K562 (cell line): ENCODE data around the gene CNTN5. TPM values are rescaled to one million over a fixed set of nuclear protein-coding genes. Genes with fewer than 3 reads are reported as not detected.

Experiments used
- ATAC-seq: fragments of 200-7000 bp; cut with Tn5 transposase; 3 replicates; pipeline ENCODE4 v1.9.1; 2020; ENCODE audit warnings: moderate library complexity
- BruUV-seq: library from RNA; stranded (reverse); fragments of 400-500 nt; replicated peaks from 2 replicates; lab custom pipeline; 2021; lab: Mats Ljungman, UMichigan
- CTCF ChIA-PET: fragments of 300-600 bp; formaldehyde crosslinking; extraction: SDS; loops from one replicate; lab custom pipeline; 2021; ENCODE audit warnings: low intra/inter-chr PET ratio; lab: Yijun Ruan, JAX
- POLR2A ChIA-PET: fragments of 300-600, 350-650 bp; sonication (Branson Sonifier 250); formaldehyde crosslinking; extraction: SDS; loops from one replicate; lab custom pipeline; 2021; ENCODE audit warnings: antibody characterized with exemption, inconsistent platforms; lab: Yijun Ruan, JAX
- DNase-seq, 4 experiments: peaks; one replicate each; pipeline versions ENCODE4 v3.0.0 to v3.0.0-alpha.2; 2011 to 2018; ENCODE audit warnings: low spot score in 3 of 4, mixed read lengths in 3 of 4; ENCODE audit errors: extremely low read depth in 1 of 4
- FAIRE-seq: peaks from 2 replicates; lab custom pipeline; 2011; peaks lifted over from hg19 to GRCh38; lab: Jason Lieb, UNC
- H2AFZ ChIP-seq: 2 replicates; pipeline ENCODE4 v1.6.0; 2011; ENCODE audit warnings: low read depth, low read length, control low read depth, inconsistent platforms
- H3K27ac ChIP-seq: fragments of 200-600 bp; 3 replicates; pipeline ENCODE4 v1.8.0; 2011; ENCODE audit warnings: low read depth, mild to moderate bottlenecking, control low read depth, inconsistent platforms, low read length, moderate library complexity, mixed read lengths; ENCODE audit errors: extremely low read depth
- H3K27me3 ChIP-seq, 2 experiments: fragments of 300-600 bp in 1 of 2; 2 replicates in 1 of 2; 3 replicates in 1 of 2; pipeline versions ENCODE4 v1.6.0 to v1.8.0; 2011; ENCODE audit warnings: inconsistent platforms in 2 of 2, low read length in 2 of 2, mild to moderate bottlenecking in 1 of 2, mixed read lengths in 1 of 2, moderate library complexity in 1 of 2; ENCODE audit not compliant: control insufficient read depth in 2 of 2, insufficient read depth in 2 of 2
- H3K36me3 ChIP-seq: fragments of 300-600 bp; 3 replicates; pipeline ENCODE4 v1.8.0; 2011; ENCODE audit warnings: mild to moderate bottlenecking, low read length, inconsistent platforms; ENCODE audit not compliant: control insufficient read depth, insufficient read depth
- H3K4me1 ChIP-seq, 2 experiments: fragments of 200-600 bp in 1 of 2; replicated peaks in 1 of 2; 2 replicates in 1 of 2; 3 replicates in 1 of 2; pipeline versions ENCODE4 v1.5.1 to v1.8.0; 2011; ENCODE audit warnings: inconsistent platforms in 2 of 2, low read length in 2 of 2, mild to moderate bottlenecking in 1 of 2, mixed read lengths in 1 of 2, moderate library complexity in 1 of 2; ENCODE audit not compliant: control insufficient read depth in 2 of 2, insufficient read depth in 2 of 2
- H3K4me2 ChIP-seq: 2 replicates; pipeline ENCODE4 v1.6.1; 2011; ENCODE audit warnings: low read length, control low read depth, inconsistent platforms, mixed read lengths; ENCODE audit not compliant: insufficient read depth
- H3K4me3 ChIP-seq: fragments of 200-600 bp; sonication (generic), shearing (Covaris generic); 2 replicates; pipeline ENCODE4 v1.5.1; 2016; ENCODE audit warnings: control low read depth, inconsistent platforms
- H3K79me2 ChIP-seq: fragments of 200-600 bp; 3 replicates; pipeline ENCODE4 v1.8.0; 2011; ENCODE audit warnings: low read length, inconsistent platforms; ENCODE audit not compliant: control insufficient read depth, insufficient read depth
- H3K9ac ChIP-seq, 2 experiments: 2 replicates each; pipeline versions ENCODE4 v1.6.0 to v1.6.1; 2011; ENCODE audit warnings: low read depth in 2 of 2, low read length in 2 of 2, control low read depth in 1 of 2, inconsistent platforms in 1 of 2, mild to moderate bottlenecking in 1 of 2, mixed read lengths in 1 of 2; ENCODE audit not compliant: insufficient read depth in 1 of 2
- H3K9me1 ChIP-seq: one replicate; pipeline ENCODE4 v1.6.0; 2011; ENCODE audit warnings: inconsistent platforms, mild to moderate bottlenecking, low read length, moderate library complexity; ENCODE audit not compliant: control insufficient read depth, insufficient read depth
- H3K9me3 ChIP-seq: replicated peaks from 2 replicates; pipeline ENCODE4 v1.5.1; 2011; ENCODE audit warnings: low read depth, low read length, inconsistent platforms; ENCODE audit not compliant: control insufficient read depth, insufficient read depth
- H4K20me1 ChIP-seq: replicated peaks from 2 replicates; pipeline ENCODE4 v1.6.1; 2011; ENCODE audit warnings: low read length, inconsistent platforms, mixed read lengths; ENCODE audit not compliant: control insufficient read depth, insufficient read depth
- BRD4 ChIP-seq: fragments of 200-600 bp; sonication (generic); IDR thresholded peaks from 2 replicates; pipeline ENCODE4 v1.6.1; 2017; ENCODE audit warnings: inconsistent platforms
- CXXC5 ChIP-seq: fragments of 250-450 bp; sonication (Bioruptor Pico); IDR thresholded peaks from 2 replicates; pipeline ENCODE4 v1.8.0; 2022; ENCODE audit warnings: inconsistent platforms, mild to moderate bottlenecking, moderate library complexity
- PML ChIP-seq: IDR thresholded peaks from 2 replicates; pipeline ENCODE4 v1.6.1; 2012; ENCODE audit warnings: low read length, inconsistent platforms
- SMAD4 ChIP-seq: fragments of 250-450 bp; sonication (Bioruptor Pico); conservative IDR thresholded peaks from 2 replicates; pipeline ENCODE4 v1.8.0; 2021; ENCODE audit warnings: inconsistent platforms, mild to moderate bottlenecking, moderate library complexity
- ZBTB26 ChIP-seq: fragments of 450-650 bp; formaldehyde crosslinking; IDR thresholded peaks from 2 replicates; pipeline ENCODE4 v1.4.0; 2022; ENCODE audit warnings: missing genetic modification characterization
- ZNF212 ChIP-seq: fragments of 450-650 bp; formaldehyde crosslinking; IDR thresholded peaks from 2 replicates; pipeline ENCODE4 v1.4.0; 2020; ENCODE audit warnings: mild to moderate bottlenecking
- ZNF23 ChIP-seq: fragments of 250-450 bp; sonication (Bioruptor Pico); IDR thresholded peaks from 2 replicates; pipeline ENCODE4 v1.4.0; 2020; ENCODE audit warnings: mild to moderate bottlenecking
- WGBS: fragments of 100-300 bp; shearing (Covaris generic); methylation state at CpG from one replicate; pipeline ENCODE4 v1.1.6; 2016; ENCODE audit warnings: low coverage, mixed read lengths; ENCODE audit not compliant: insufficient coverage; ENCODE audit errors: missing lambda C conversion rate; 5-methylcytosine and 5-hydroxymethylcytosine counted together
- in situ Hi-C: fragments of 300-500 bp; cut with MboI; formaldehyde crosslinking; loops from 4 replicates; pipeline ENCODE4 v1.15.0; 2018; ENCODE audit warnings: inconsistent platforms, mixed read lengths
- intact Hi-C: fragments of 100-400 bp; cut with micrococcal nuclease; formaldehyde crosslinking; loops from 2 replicates; pipeline ENCODE4 v1.14.2; 2022
- polyA plus RNA-seq, 8 experiments: library from polyadenylated mRNA; depleted of rRNA in 4 of 8; stranded (reverse) in 5 of 8; unstranded in 3 of 8; fragments of >200 nt; fragmentation: Nextera tagmentation in 2 of 8; fragmentation: Illumina TruSeq in 1 of 8; extraction: Ambion mirVana in 2 of 8; extraction: Trizol in 1 of 8; gene quantifications; 2 replicates each; pipeline versions ENCODE4 v1.2.1 to v1.2.3, GENCODE V29; 2011 to 2014; ENCODE audit warnings: inconsistent platforms in 1 of 8, missing spikeins in 1 of 8
- total RNA-seq, 7 experiments: library from RNA; depleted of rRNA in 6 of 7; stranded (reverse); fragments of >200 nt in 6 of 7; fragmentation: Illumina TruSeq in 2 of 7; extraction: Trizol in 2 of 7; gene quantifications; 2 replicates each; pipeline versions ENCODE4 v1.2.1 to v1.2.3, GENCODE V29; 2011 to 2021; ENCODE audit warnings: low replicate concordance in 1 of 7
- TF ChIP-seq, protein P1 (sequence below): fragments of 450-650 bp; IDR thresholded peaks from 2 replicates; pipeline ENCODE4 v1.7.1; 2018; ENCODE audit warnings: mild to moderate bottlenecking, low read depth; ENCODE audit not compliant: partially characterized antibody
- TF ChIP-seq, protein P2 (sequence below): fragments of 150-350 bp; IDR thresholded peaks from 2 replicates; pipeline ENCODE4 v1.6.1; 2014; ENCODE audit warnings: low read depth, mild to moderate bottlenecking, low read length, borderline replicate concordance
- TF ChIP-seq, protein P3 (sequence below): sonication (generic); formaldehyde crosslinking; IDR thresholded peaks from 2 replicates; pipeline ENCODE4 v1.8.1; 2023; ENCODE audit warnings: mild to moderate bottlenecking, missing genetic modification reagents

CNTN5 gene
- total and polyA plus RNA-seq, 9 of the 15 experiments (the other 6 are each of a cell fraction or from before 2014, with no cell fraction given): 0.03 TPM; not detected in 8

GRCh38 chr11:99988471-99988837 lies 967.7 kb downstream of the CNTN5 start (continued):
- no peak for TF ChIP-seq ZBTB26 (CRISPR knock-in tag)

DNA sequence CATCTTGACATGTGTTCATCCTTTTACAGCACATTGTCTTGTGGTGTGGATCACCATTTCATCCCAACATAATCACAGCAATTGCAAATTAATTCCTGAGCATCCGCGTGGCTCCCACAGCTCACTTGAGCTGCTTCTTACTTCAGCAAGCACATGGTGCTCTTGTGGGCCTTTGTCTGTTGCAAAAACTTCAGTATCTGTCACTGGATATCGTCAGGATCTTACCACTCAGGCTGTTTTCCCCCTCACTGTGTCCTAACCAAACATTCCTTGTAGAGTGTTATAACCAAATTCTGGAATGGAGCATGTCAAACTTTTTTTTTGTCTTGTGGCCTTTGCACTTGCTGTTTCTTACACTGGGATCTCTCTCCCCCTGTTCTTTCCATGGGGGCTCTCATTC lies 983.2 kb downstream of the CNTN5 start:
- intact Hi-C loops: no loop called here
- DNase-seq (no peak), ATAC-seq (no peak), FAIRE-seq (no peak)
- H2AFZ ChIP-seq: no peak overlapping the region
- 0% methylated on average over 3 of the region's 3 CpGs for WGBS
- no peaks in the 10 kb centered on the region for H3K9me3 ChIP-seq
- ChIA-PET CTCF (no interaction called here), POLR2A (no interaction called here)
- H3K4me2 ChIP-seq: no peak overlapping the region
- H3K9me1 ChIP-seq: no peaks in the 10 kb centered on the region
- H3K9ac ChIP-seq: no peak overlapping the region
- no TSS peak for BruUV-seq
- no peak overlapping the region for H3K27ac ChIP-seq
- in situ Hi-C loops: no loop called here
- no peaks in the 10 kb centered on the region for H3K79me2 ChIP-seq
- no peaks in the 10 kb centered on the region for H4K20me1 ChIP-seq
- no peak overlapping the region for H3K4me3 ChIP-seq
- no peaks in the 10 kb centered on the region for H3K36me3 ChIP-seq
- H3K27me3 ChIP-seq: no peaks in the 10 kb centered on the region
- H3K4me1 ChIP-seq: no peaks in the 10 kb centered on the region
- TF ChIP-seq CXXC5 (no peak), PML (no peak), ZNF23 (CRISPR knock-in tag) (no peak), ZNF212 (CRISPR knock-in tag) (no peak), SMAD4 (no peak), BRD4 (no peak)
- TF ChIP-seq, protein P1, sequence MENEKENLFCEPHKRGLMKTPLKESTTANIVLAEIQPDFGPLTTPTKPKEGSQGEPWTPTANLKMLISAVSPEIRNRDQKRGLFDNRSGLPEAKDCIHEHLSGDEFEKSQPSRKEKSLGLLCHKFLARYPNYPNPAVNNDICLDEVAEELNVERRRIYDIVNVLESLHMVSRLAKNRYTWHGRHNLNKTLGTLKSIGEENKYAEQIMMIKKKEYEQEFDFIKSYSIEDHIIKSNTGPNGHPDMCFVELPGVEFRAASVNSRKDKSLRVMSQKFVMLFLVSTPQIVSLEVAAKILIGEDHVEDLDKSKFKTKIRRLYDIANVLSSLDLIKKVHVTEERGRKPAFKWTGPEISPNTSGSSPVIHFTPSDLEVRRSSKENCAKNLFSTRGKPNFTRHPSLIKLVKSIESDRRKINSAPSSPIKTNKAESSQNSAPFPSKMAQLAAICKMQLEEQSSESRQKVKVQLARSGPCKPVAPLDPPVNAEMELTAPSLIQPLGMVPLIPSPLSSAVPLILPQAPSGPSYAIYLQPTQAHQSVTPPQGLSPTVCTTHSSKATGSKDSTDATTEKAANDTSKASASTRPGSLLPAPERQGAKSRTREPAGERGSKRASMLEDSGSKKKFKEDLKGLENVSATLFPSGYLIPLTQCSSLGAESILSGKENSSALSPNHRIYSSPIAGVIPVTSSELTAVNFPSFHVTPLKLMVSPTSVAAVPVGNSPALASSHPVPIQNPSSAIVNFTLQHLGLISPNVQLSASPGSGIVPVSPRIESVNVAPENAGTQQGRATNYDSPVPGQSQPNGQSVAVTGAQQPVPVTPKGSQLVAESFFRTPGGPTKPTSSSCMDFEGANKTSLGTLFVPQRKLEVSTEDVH: no peak
- TF ChIP-seq, protein P2, sequence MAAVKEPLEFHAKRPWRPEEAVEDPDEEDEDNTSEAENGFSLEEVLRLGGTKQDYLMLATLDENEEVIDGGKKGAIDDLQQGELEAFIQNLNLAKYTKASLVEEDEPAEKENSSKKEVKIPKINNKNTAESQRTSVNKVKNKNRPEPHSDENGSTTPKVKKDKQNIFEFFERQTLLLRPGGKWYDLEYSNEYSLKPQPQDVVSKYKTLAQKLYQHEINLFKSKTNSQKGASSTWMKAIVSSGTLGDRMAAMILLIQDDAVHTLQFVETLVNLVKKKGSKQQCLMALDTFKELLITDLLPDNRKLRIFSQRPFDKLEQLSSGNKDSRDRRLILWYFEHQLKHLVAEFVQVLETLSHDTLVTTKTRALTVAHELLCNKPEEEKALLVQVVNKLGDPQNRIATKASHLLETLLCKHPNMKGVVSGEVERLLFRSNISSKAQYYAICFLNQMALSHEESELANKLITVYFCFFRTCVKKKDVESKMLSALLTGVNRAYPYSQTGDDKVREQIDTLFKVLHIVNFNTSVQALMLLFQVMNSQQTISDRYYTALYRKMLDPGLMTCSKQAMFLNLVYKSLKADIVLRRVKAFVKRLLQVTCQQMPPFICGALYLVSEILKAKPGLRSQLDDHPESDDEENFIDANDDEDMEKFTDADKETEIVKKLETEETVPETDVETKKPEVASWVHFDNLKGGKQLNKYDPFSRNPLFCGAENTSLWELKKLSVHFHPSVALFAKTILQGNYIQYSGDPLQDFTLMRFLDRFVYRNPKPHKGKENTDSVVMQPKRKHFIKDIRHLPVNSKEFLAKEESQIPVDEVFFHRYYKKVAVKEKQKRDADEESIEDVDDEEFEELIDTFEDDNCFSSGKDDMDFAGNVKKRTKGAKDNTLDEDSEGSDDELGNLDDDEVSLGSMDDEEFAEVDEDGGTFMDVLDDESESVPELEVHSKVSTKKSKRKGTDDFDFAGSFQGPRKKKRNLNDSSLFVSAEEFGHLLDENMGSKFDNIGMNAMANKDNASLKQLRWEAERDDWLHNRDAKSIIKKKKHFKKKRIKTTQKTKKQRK: no peak
- TF ChIP-seq, protein P3, sequence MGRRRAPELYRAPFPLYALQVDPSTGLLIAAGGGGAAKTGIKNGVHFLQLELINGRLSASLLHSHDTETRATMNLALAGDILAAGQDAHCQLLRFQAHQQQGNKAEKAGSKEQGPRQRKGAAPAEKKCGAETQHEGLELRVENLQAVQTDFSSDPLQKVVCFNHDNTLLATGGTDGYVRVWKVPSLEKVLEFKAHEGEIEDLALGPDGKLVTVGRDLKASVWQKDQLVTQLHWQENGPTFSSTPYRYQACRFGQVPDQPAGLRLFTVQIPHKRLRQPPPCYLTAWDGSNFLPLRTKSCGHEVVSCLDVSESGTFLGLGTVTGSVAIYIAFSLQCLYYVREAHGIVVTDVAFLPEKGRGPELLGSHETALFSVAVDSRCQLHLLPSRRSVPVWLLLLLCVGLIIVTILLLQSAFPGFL (CRISPR knock-in tag): no peak
